SK-N-SH (cell line): ENCODE measurements around the gene CCDC152. TPM values are rescaled to one million over a fixed set of nuclear protein-coding genes. Genes with fewer than 3 reads are reported as not detected.

ENCODE experiments used
- CTCF ChIA-PET: fragments of 300-600, 350-600 bp; formaldehyde crosslinking; extraction: SDS; loops from one replicate; lab custom pipeline; 2021; lab: Yijun Ruan, JAX
- POLR2A ChIA-PET: fragments of 350-600 bp; sonication (Branson Sonifier 250); formaldehyde crosslinking; extraction: SDS; loops from one replicate; lab custom pipeline; 2020; ENCODE audit warnings: antibody characterized with exemption, inconsistent platforms; lab: Yijun Ruan, JAX
- DNase-seq: peaks from one replicate; pipeline ENCODE4 v3.0.0; 2012
- H2AFZ ChIP-seq: fragments of 200-600 bp; sonication (generic); 2 replicates; pipeline ENCODE4 v1.8.1; 2016; ENCODE audit warnings: antibody characterized with exemption, mild to moderate bottlenecking, low read depth
- H3F3A ChIP-seq: fragments of 200-600 bp; sonication (generic); replicated peaks from 2 replicates; pipeline ENCODE3; 2016; ENCODE audit warnings: antibody characterized with exemption, mild to moderate bottlenecking; ENCODE audit not compliant: insufficient read depth
- H3K27ac ChIP-seq, 2 experiments: fragments of 200-500 bp in 1 of 2; fragments of 200-600 bp in 1 of 2; sonication (Bioruptor generic) in 1 of 2; sonication (generic), shearing (Covaris generic) in 1 of 2; 2 replicates each; pipeline versions ENCODE4 v1.5.1 to v1.6.1; 2014 to 2016; ENCODE audit warnings: low read depth in 2 of 2, inconsistent platforms in 1 of 2, low read length in 1 of 2, mild to moderate bottlenecking in 1 of 2, mixed read lengths in 1 of 2
- H3K27me3 ChIP-seq: fragments of 200-600 bp; sonication (generic), shearing (Covaris generic); 2 replicates; pipeline ENCODE4 v1.6.1; 2016; ENCODE audit warnings: mixed run types; ENCODE audit not compliant: insufficient read depth
- H3K36me3 ChIP-seq, 2 experiments: fragments of 200-500 bp in 1 of 2; fragments of 200-600 bp in 1 of 2; sonication (Bioruptor generic) in 1 of 2; sonication (generic) in 1 of 2; replicated peaks in 1 of 2; 2 replicates each; pipeline versions ENCODE3 to v1.5.1; 2014 to 2016; ENCODE audit warnings: low read length in 1 of 2, mild to moderate bottlenecking in 1 of 2; ENCODE audit not compliant: insufficient read depth in 2 of 2, control insufficient read depth in 1 of 2
- H3K4me1 ChIP-seq, 2 experiments: fragments of 200-500 bp in 1 of 2; fragments of 200-600 bp in 1 of 2; sonication (Bioruptor generic) in 1 of 2; sonication (generic), shearing (Covaris generic) in 1 of 2; 2 replicates each; pipeline versions ENCODE4 v1.5.1 to v1.6.1; 2014 to 2016; ENCODE audit warnings: low read depth in 1 of 2, low read length in 1 of 2, mixed run types in 1 of 2; ENCODE audit not compliant: insufficient read depth in 2 of 2, control insufficient read depth in 1 of 2
- H3K4me2 ChIP-seq: fragments of 200-600 bp; sonication (generic), shearing (Covaris generic); 2 replicates; pipeline ENCODE4 v1.6.1; 2017; ENCODE audit warnings: mixed run types
- H3K4me3 ChIP-seq, 2 experiments: fragments of 200-500 bp in 1 of 2; fragments of 200-600 bp in 1 of 2; sonication (Bioruptor generic) in 1 of 2; sonication (generic), shearing (Covaris generic) in 1 of 2; 2 replicates each; pipeline versions ENCODE4 v1.5.1 to v1.8.1; 2014 to 2016; ENCODE audit warnings: low read depth in 2 of 2, inconsistent platforms in 1 of 2, low read length in 1 of 2, mild to moderate bottlenecking in 1 of 2, mixed read lengths in 1 of 2, moderate library complexity in 1 of 2
- H3K79me2 ChIP-seq: fragments of 200-600 bp; sonication (generic); 2 replicates; pipeline ENCODE4 v1.8.1; 2017; ENCODE audit warnings: mild to moderate bottlenecking; ENCODE audit not compliant: insufficient read depth
- H3K9ac ChIP-seq: fragments of 200-600 bp; sonication (generic); 2 replicates; pipeline ENCODE4 v1.6.1; 2017; ENCODE audit warnings: mixed run types
- H3K9me2 ChIP-seq: fragments of 200-600 bp; sonication (generic); 2 replicates; pipeline ENCODE4 v1.6.1; 2017; ENCODE audit warnings: mixed run types
- H3K9me3 ChIP-seq: fragments of 200-600 bp; sonication (generic); 2 replicates; pipeline ENCODE4 v1.6.1; 2017; ENCODE audit warnings: mixed run types, mild to moderate bottlenecking, moderate library complexity
- H4K20me1 ChIP-seq: fragments of 200-600 bp; sonication (generic); 2 replicates; pipeline ENCODE4 v1.6.1; 2017; ENCODE audit warnings: mild to moderate bottlenecking, mixed run types; ENCODE audit not compliant: insufficient read depth
- CHD2 ChIP-seq: fragments of 150-350 bp; IDR thresholded peaks from 2 replicates; pipeline ENCODE4 v1.6.1; 2018; ENCODE audit warnings: low read length; ENCODE audit not compliant: partially characterized antibody
- CTCF ChIP-seq: fragments of 200-600 bp; sonication (generic); IDR thresholded peaks from 2 replicates; pipeline ENCODE4 v1.6.1; 2017; ENCODE audit warnings: antibody characterized with exemption, mild to moderate bottlenecking, moderate library complexity
- ELF1 ChIP-seq: IDR thresholded peaks from 2 replicates; pipeline ENCODE4 v1.4.0; 2012
- FOXM1 ChIP-seq: IDR thresholded peaks from 2 replicates; pipeline ENCODE4 v1.4.0; 2012; ENCODE audit warnings: low read depth, mild to moderate bottlenecking
- GABPA ChIP-seq: IDR thresholded peaks from 2 replicates; pipeline ENCODE4 v1.4.0; 2012; ENCODE audit warnings: low read depth, mild to moderate bottlenecking
- IRF3 ChIP-seq: fragments of 150-350 bp; IDR thresholded peaks from 2 replicates; pipeline ENCODE4 v1.6.1; 2016; ENCODE audit warnings: mild to moderate bottlenecking, low read depth, low read length
- JUND ChIP-seq: IDR thresholded peaks from 2 replicates; pipeline ENCODE4 v1.4.0; 2012
- MAX ChIP-seq: IDR thresholded peaks from 2 replicates; pipeline ENCODE4 v1.4.0; 2012; ENCODE audit warnings: low read depth
- MXI1 ChIP-seq: IDR thresholded peaks from 2 replicates; pipeline ENCODE4 v1.6.1; 2012; ENCODE audit warnings: mild to moderate bottlenecking, low read depth, low read length, improper control_type of control experiment
- NFIC ChIP-seq: IDR thresholded peaks from 2 replicates; pipeline ENCODE4 v1.4.0; 2012; ENCODE audit warnings: borderline replicate concordance
- NRF1 ChIP-seq: IDR thresholded peaks from 2 replicates; pipeline ENCODE4 v1.6.1; 2012; ENCODE audit warnings: low read depth, mild to moderate bottlenecking, low read length
- POLR2AphosphoS5 ChIP-seq: IDR thresholded peaks from 2 replicates; pipeline ENCODE4 v1.6.1; 2012; ENCODE audit warnings: low read depth, low read length
- RAD21 ChIP-seq: IDR thresholded peaks from 2 replicates; pipeline ENCODE4 v1.6.1; 2012; ENCODE audit warnings: mild to moderate bottlenecking, low read length
- RCOR1 ChIP-seq: fragments of 150-350 bp; IDR thresholded peaks from 2 replicates; pipeline ENCODE4 v1.6.1; 2017; ENCODE audit warnings: antibody characterized with exemption, low read length
- SIN3A ChIP-seq: IDR thresholded peaks from 2 replicates; pipeline ENCODE4 v1.6.1; 2012; ENCODE audit warnings: low read depth, mild to moderate bottlenecking, low read length, moderate library complexity, borderline replicate concordance
- SMC3 ChIP-seq: IDR thresholded peaks from 2 replicates; pipeline ENCODE4 v1.6.1; 2012; ENCODE audit warnings: low read depth, low read length, improper control_type of control experiment
- TCF12 ChIP-seq: IDR thresholded peaks from 2 replicates; pipeline ENCODE4 v1.4.0; 2012
- TEAD4 ChIP-seq: IDR thresholded peaks from 2 replicates; pipeline ENCODE4 v1.4.0; 2012; ENCODE audit warnings: mild to moderate bottlenecking, borderline replicate concordance; ENCODE audit not compliant: insufficient read depth
- WGBS: methylation state at CpG from one replicate; pipeline ENCODE4 v1.1.6; 2017; ENCODE audit warnings: low lambda C conversion rate; 5-methylcytosine and 5-hydroxymethylcytosine counted together
- polyA plus RNA-seq, 3 experiments: library from polyadenylated mRNA; depleted of rRNA; stranded (reverse); fragments of >200 nt; gene quantifications; 2 replicates each; pipeline ENCODE4 v1.2.3, GENCODE V29; 2012

The CCDC152 gene
- polyA plus RNA-seq, 1 of the 3 experiments (the other 2 are of a cell fraction) = 2.1 TPM

- POLR2A ChIA-PET = no interaction called here
- no peak for DNase-seq
- Histone ChIP-seq H2AFZ (no peak overlapping the region), H3K27me3 (peaks cover 6% of the 10 kb centered on the region; the same call in 1 of the 2 replicates), H3K4me3 (no peak overlapping the region), H3K4me2 (no peak overlapping the region), H3K79me2 (no peaks in the 10 kb centered on the region), H3K27ac (no peak overlapping the region), H3F3A (no peaks in the 10 kb centered on the region), H3K4me1 (no peaks in the 10 kb centered on the region), H3K36me3 (no peaks in the 10 kb centered on the region), H3K9me2 (no peaks in the 10 kb centered on the region), H3K9me3 (no peaks in the 10 kb centered on the region), H3K9ac (no peak overlapping the region), H4K20me1 (no peaks in the 10 kb centered on the region)
- CTCF ChIA-PET = no interaction called here
- WGBS = 0% methylated on average over 2 of the region's 2 CpGs
- TF ChIP-seq IRF3 (no peak), RCOR1 (no peak), ELF1 (no peak), RAD21 (no peak), SMC3 (no peak), JUND (no peak), NFIC (no peak), NRF1 (no peak), FOXM1 (no peak), MXI1 (no peak), SIN3A (no peak), POLR2AphosphoS5 (no peak), CHD2 (no peak)
Measured at GRCh38 chr5:42719034-42719433, 37.6 kb upstream of the CCDC152 start.

GRCh38 chr5:42720251-42720650 lies 36.4 kb upstream of the CCDC152 start:
- peaks cover 6% of the 10 kb centered on the region; the same call in 1 of the 2 replicates for H3K27me3 ChIP-seq
- H3K4me2 ChIP-seq = no peak overlapping the region
- POLR2A ChIA-PET = no interaction called here
- no peaks in the 10 kb centered on the region for H3K36me3 ChIP-seq
- H3K27ac ChIP-seq = no peak overlapping the region
- no peaks in the 10 kb centered on the region for H3K4me1 ChIP-seq
- TF ChIP-seq SIN3A (no peak), CTCF (no peak), TEAD4 (no peak), MAX (no peak), NRF1 (no peak), GABPA (no peak), TCF12 (no peak)
- TF ChIP-seq, all 33 proteins: peak for 0
- no peaks in the 10 kb centered on the region for H3F3A ChIP-seq
- 5% methylated on average over 6 of the region's 6 CpGs for WGBS
- H4K20me1 ChIP-seq = no peaks in the 10 kb centered on the region
- no peak overlapping the region for H3K9ac ChIP-seq
- no peaks in the 10 kb centered on the region for H3K9me3 ChIP-seq
- CTCF ChIA-PET = no interaction called here
- no peaks in the 10 kb centered on the region for H3K79me2 ChIP-seq
- no peak for DNase-seq
- no peak overlapping the region for H3K4me3 ChIP-seq
- H3K9me2 ChIP-seq = no peaks in the 10 kb centered on the region
- H2AFZ ChIP-seq = no peak overlapping the region
